COLO668 (cell line): ENCODE data around the gene LAMA2.

Experiments used
- DNase-seq: peaks from one replicate; lab custom pipeline; 2025; ENCODE audit not compliant: unreplicated experiment; lab: John Stamatoyannopoulos, UW

The LAMA2 gene

DNA sequence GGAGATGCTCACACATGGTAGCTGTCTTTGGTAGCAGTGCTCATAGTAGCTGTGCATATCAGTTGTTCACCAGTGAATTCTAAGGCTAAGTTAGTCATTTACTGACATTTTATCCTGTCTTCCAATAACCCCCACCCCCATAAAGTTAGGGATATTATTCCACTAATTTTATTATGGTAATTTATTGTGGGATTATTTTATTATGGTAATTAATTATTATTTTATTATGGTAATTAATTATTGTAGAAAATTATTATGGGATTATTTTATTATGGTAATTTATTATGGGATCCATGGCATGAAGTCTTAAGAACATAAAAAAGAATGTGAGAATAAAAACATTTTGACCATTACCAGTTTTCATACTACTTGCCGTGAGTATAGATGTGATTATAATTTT, 406.5 kb downstream of the LAMA2 start:
- DNase-seq = no peak

DNA sequence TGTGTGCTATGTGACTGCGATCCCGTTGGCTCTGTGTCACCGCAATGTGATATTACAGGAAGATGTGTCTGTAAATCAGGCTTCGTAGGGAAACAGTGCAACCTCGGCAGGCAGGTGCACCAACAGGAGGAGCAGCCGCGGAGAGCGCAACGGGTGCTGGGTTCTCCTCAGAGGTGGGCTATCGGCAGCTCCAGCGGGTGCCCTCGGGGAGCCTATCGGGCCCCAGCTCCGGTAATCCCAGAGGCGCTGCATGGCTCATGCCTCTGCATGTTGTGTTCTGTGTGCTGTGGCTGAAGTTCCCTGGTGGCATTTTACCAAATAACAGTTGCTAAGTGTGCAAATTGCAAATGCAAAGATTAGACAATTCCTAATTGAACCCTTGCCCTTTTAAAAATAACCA, 409.9 kb downstream of the LAMA2 start:
- no peak for DNase-seq

DNA sequence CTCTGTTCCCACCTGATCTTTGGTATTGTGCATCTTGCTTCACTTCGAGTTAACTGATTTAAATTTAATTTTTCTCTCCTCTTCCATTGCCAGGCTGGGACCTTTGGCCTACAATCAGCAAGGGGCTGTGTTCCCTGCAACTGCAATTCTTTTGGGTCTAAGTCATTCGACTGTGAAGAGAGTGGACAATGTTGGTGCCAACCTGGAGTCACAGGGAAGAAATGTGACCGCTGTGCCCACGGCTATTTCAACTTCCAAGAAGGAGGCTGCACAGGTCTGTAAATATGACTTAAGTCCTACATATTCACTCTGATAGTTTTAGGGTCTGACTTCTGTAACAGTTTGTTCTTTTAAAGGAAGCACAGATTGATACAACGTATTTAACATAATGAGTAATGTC, 414.7 kb downstream of the LAMA2 start:
- DNase-seq = no peak

DNA sequence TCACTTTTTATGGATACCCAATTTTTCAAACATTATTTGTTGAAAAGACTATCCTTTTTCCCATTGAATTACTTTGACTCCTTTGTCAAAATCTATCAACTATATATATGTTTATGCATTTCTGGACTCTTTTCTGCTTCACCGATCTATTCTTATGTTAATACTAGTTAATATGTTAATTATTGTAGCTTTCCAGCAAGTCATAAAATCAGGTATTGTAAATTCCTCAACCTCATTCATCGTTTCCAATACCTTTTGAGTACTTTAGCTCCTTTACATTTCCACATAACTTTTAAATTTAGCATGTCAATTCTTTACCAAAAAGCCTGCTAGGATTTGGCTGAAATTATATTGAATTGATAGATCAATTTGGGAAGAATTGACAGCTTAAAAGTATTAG, 419.7 kb downstream of the LAMA2 start:
- DNase-seq = no peak

DNA sequence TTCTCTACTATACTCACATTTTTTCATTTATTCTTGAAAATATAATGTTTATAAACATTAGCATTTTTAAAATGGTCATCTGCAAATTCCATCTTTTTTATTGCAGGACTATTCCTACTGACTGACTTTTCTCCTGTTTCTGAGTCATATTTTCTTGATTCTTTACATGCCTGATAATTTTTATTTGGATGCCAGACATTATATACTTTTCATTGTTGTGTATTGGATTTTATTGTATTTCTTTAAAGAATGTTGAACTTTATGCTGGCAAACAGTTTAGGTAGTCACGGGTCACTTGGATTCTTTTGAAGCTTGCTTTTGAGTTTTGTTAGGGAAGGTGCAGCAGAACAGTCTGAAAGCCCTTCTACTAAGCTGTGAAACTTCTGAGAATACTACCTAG, 423.9 kb downstream of the LAMA2 start:
- DNase-seq = no peak

DNA sequence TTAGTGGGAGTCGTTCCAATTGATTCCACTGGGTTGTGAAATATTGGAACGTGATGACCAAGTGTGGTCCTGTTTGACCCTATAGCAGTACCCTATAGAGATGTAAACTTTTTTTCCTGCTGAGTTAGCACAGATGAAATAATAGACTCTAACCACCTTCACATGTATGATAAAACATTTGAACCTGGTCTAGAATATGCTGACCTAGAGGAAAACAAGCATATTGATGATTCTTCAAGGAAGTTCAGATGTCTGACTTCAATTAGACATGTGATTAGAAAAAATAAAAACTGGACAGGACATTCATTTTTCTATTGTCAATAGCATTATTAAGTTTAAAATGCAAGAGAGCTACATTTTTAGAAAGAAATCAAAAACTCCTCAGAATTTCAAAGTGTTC, 424.9 kb downstream of the LAMA2 start:
- DNase-seq = no peak

DNA sequence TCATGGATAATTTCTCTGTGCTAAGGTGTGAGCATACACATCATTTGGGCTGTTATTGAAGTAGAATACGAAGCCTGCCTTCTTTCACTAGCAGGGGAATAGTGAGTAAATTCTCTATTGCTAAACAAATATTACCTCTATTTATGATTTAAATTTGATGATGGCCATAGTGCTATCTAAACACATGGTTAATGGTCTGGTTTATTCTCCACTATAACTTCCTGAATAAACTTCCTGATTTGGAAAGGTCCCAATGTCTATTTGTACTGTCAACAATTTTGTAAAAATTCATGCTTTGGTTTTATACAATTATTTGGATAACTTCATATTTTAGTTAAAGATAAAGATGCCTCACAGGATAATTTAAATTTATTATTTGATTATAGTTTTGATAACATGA, 426.2 kb downstream of the LAMA2 start:
- DNase-seq = no peak

DNA sequence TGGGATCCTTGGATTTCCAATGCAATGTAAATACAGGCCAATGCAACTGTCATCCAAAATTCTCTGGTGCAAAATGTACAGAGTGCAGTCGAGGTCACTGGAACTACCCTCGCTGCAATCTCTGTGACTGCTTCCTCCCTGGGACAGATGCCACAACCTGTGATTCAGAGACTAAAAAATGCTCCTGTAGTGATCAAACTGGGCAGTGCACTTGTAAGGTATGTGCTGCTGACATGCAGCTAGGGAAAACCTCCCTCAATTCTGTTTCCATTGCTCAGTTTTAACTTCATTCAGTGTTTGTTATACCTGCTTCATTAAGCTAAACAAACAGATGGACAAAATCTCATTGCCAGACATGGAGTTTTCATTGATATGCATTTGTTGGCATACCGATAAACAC, 429.9 kb downstream of the LAMA2 start:
- no peak for DNase-seq

DNA sequence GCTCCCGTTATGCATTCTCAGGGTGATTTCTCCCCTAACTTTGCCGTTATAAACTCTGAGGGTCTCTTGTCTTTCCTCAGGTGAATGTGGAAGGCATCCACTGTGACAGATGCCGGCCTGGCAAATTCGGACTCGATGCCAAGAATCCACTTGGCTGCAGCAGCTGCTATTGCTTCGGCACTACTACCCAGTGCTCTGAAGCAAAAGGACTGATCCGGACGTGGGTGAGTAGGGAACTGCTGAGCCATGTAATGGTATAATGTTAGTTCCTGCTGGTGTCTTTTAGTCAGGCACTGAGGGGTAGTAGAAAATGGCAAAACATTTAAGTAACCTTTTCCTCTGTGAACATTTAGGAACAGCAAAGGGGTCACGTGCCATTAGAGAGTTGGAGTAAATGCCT, 431.6 kb downstream of the LAMA2 start:
- no peak for DNase-seq

DNA sequence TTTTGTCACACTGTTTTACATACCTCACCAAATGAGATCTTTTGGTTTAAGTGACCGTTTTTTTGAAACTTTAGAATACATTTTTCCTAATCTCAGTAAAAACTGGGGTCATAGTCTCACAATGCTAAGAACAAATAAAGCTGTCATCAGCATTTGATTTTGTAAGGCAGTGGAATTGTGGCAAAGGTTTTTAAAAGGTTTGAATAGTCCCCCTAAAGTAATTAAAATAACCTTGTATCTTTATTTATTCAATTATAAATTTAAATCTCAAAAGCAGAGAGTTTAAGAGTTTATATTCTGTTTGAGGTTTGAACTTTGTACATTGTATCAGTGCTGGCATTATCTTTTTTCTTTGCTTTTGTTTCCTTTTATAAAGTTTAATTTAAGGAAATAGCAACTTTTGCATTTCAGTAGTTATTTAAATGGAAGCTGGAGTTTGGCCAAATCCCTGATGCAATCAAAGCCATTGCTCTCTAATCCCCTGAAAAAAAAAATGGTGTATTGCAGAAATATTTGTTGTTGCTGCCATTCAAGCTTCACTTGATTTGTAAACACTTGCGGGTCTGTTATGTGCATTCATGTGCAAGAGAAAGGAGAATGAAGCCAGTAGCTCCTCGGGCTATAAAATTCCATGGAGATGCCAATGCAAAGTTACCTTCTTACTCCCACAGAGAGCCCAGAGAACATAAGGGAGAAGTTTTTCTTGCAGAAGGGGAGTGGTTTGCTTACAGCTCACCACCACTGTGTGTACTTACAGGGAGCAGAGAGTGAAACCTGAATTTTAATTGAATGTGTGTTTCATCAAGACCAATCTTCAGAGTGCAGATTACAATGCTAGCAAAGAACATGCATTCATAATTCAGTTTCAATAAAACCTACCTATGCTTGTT, 435.2 kb downstream of the LAMA2 start:
- DNase-seq = no peak

DNA sequence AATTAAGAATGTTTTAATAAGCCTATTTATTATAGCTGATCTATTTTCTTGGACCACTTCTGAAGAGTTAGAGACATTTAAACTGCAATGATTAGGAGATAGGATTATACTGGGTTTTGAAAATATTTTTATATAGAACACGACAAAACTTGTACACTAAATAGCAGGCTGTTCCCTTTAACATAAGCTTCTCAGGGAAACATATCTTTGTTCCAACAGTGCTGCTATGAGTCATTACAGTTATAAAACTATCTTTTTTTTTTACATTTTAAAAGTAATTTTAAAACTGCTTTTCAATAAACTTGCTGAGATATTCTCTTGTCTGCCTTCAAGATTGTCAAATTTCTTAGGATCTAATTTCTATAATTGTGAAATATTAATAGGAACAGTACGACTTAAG, 438.0 kb downstream of the LAMA2 start:
- DNase-seq = no peak

DNA sequence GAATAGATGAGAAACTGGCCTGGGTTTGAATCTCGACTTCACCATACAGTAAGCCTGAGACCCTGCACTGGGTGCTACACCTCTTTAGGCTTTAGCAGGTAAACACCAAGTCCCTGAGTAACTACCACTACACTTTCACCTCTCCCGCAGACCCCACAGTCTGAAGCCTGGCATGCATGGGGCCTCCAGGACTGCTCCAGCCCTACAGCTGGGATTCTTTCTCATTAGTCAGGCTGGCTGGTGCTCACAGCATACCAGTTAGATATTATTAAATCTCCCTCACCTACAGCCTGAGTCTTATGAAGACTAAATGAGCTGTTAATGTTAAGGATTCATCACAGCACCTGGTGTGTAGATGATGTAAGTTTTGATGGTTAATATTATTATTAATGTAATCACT, 438.4 kb downstream of the LAMA2 start:
- DNase-seq = no peak

DNA sequence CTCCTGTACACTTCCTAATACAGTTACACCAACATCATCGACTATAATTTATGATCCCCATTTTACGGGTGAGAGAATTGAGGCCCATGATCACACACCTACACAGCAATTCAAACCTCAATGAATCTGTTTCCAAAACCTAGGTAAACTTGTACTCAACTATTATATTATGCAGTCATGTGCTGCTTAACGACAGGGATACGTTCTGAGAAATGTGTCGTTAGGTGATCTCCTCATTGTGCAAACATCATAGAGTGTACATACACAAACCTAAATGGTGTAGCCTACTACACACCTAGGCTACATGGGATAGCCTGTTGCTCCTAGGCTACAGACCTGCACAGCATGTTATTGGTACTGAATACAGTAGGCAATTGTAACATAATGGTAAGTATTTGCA, 441.4 kb downstream of the LAMA2 start:
- DNase-seq = no peak

DNA sequence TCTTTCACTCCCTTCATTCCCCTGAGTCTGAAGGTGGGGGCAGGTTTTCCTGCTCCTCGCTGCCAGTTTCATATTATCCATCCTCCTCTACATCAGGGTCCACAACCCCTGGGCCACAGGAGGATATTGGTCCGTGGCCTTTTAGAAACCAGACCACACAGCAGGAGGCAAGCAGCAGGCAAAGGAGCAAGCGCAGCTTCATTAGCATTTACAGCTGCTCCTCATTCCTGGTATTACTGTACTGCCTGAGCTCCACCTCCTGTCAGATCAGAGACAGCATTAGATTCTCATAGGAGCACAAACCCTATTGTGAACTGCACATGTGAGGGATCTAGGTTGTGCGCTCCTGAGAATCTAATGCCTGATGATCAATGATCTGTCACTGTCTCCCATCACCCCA, 446.7 kb downstream of the LAMA2 start:
- no peak for DNase-seq

DNA sequence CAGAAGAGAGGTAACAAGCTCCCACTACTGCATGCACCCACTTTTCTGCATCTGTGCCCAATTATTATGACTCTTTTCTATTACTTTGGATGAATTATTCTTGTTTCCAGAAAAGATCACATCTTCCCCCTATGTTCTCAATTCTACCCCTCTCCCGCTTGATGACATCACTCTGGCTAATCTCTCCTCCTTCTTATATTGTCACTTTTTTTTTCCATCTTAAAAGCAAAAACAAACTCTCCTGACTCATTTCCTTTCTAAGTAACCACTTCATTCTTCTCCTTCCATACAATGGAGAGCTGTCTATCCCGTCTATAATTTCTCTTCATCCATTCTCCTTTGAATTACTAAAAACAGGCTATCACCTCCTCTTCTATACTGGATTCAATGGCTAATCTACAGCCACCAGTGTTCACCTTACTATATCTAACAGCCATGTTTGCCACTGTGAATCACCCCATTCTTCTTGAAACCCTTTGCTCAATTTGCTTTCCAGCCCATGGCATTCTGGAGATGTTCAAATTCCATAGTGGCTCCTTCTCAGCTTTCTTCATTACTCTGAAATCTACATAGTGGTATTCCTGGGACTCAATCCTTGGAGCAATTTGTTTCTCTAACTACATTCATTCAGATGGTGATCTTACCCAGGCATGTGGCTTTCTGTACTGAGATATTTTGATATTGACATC, 448.7 kb downstream of the LAMA2 start:
- no peak for DNase-seq

DNA sequence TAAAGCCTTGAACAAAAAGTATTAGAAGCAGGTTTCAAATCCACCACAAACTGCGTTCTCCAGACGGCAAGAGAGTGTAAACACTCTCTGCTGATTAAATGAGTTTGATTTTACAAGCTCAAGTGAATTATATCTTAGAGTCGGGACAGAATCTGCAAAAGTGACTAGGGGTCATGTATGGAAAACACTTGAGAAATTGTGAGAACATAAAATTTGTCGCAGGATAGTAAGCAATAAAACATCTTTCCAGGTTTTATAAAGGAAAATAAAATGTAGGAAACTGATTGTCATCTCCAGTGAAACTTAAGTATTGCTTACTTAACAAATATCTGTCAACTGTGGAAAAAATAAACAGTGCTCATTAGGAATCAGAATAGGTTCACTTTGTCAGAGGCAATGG, 452.9 kb downstream of the LAMA2 start:
- DNase-seq = no peak

DNA sequence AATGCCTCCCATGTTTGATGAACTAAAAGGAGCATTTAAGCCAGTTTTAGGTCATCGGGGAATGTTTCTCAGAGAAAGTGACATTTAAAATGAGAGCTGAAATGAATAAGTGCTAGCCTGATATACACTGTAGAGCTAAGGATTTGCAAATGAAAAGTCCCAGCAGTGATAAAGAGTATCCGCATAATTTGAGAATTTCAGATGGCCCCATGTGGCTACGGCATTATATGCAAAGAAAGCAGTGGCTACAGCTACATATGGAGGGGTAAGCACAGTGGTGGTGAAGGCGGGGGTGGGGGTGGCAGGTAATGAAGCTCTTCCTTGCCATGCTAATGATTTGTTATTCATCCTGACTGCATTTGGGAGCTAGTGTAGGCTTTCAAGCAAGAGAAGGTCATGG, 455.7 kb downstream of the LAMA2 start:
- no peak for DNase-seq

DNA sequence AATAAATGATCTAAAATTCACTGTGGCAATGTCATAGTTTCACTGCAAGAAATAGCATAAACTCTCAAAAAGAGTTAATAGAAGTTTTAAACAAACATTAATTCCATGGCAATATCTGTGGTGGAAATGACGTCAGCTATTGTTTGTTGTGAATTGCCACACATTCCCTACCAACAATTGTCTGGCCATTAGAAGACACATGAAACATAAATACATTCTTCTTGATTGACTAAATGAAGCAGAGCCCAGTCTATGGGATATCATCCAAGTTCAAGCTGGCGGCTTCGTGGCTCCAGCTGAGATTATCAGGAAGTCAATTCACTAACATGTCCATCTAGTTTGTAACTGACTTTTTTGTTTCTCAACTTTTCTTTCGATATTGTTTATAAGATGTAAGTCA, 458.0 kb downstream of the LAMA2 start:
- no peak for DNase-seq

DNA sequence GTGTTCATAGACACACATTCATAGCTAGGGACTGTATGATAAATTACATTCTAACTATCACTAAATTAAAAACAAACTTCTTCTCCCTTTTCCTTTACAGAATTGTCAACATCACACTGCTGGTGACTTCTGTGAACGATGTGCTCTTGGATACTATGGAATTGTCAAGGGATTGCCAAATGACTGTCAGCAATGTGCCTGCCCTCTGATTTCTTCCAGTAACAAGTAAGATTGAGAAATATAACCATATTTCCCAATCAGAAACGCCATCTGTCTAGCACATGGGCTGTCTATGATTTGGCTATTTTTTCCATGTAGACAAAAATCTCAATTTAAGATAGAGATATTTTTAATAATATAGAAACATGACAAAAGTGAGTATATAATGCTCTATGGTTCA, 459.3 kb downstream of the LAMA2 start:
- no peak for DNase-seq

DNA sequence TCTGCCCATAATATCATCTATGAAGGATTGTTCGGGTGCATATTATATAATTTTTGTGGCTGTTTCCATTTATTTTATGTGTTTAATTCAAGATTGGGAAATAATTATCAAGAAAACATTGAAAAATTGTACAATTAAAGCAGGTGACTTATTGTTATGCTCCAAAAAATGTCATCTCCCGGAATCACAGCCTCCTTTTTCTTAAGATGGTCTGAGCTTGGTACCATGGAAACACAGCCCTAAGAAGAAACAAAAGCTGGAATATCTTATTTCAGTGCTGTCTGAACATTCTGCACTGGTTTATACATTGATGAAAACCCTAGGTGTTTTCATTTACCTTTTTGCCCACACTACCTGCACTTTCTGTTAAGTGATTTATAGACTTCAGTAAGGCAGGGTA, 459.9 kb downstream of the LAMA2 start:
- no peak for DNase-seq

DNA sequence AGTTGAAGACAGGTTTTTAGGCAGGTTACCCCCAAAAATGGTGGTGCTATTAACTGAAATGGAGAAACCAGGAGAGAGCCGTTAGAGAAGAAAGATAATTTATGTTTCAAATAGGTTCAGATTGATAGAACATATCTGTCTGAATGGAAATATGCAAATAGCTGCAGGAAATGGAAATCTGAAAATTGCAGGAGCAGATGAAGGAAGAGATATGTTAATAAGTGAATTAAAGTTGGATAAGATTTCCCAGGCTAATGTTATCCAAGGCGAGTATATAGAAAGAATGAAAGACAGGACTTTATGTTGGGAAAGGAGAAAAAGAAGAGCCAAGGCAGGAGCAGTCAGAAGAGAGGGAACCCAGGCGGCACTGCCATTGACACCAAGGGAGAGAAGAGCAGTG, 461.4 kb downstream of the LAMA2 start:
- no peak for DNase-seq

DNA sequence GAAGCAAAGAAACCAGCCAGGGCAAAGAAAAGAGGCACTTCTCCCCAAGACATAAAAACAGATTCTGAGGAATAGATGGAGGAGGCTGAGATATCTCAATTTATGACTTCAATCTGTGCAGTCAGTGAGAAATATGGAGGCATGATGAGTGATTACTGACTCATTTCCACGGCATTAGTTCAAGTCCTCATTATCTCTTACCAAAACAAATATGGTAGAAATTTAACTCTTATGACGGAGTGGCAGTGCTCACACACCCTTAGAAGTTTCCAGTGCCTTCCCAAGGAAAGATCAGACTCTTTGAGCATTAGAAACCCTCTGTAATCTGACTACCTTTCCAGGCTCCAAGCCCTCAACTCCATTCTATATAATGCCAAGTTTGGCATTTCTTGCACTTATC, 463.0 kb downstream of the LAMA2 start:
- DNase-seq = no peak

DNA sequence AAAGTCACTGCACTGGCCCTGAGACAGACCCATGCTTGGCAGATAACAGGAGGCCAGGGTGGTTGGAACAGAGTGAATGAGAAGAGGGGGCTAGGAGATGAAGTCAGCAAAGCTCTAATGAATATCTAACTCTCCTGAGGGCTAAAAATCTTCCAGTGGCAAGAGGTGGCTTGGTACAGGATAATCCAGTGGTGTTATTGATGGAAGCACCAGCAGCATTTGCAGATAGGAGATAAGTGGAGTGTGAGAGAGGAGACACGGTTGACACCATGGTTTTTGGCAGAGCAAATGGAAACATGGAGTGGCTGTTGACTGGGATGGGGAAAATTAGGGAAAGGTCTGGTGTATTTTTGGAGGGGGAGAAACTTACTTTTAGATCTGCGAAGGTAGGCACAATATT, 464.0 kb downstream of the LAMA2 start:
- no peak for DNase-seq
